Measurements from ENCODE around the gene CCDC177. TPM values are rescaled to one million over a fixed set of nuclear protein-coding genes. Genes with fewer than 3 reads are reported as not detected.
"Not testable (repeated sequence)": the region's sequence is repeated elsewhere in the genome, so short reads cannot be mapped to it uniquely, and the experiment has no call there.

Gene CCDC177
- total RNA-seq, 1 donor from 2014 or later = not detected

DNA sequence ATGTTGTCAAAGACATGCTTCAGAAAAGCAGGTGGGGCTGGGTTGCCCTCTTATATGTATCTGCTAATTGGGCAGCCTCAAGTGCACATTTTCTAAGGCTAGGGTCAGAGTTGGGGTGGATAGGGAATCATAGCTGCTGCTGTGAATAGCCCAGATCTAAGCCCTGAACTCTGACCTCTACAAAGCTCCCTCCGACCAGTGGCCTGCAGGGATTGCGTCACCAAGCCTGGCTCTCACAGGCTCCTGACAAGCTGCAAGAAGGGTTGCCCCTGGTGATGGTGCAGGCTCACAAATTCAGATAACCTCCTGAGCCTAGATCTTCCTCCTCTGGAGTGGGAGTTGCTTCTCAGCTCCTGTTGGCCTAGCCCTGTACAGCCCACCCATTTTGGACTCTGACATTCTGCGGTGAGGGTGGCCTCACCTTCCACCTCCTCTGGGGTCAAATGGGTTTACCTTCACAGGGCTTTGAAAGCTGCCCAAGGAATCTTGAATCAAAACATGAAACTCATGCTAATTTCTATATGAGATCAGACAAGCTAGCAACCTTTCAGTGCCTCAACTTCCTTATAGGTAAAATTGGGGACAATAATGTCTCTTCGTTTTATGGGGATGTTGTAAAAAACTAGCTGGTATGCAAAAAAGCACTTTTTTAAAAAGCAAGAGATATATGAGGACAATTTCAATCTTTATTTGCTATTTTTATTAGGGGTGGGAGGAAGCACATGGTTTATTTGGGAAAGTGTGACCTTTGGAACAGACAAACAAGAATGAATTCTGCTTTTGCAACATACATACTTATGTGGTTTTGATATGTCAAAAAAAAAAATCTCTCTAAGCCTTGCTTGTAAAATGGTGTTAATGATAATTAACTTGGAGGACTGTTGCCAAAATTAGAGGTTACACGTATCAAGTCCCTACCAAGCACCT is 31.9 kb upstream of the CCDC177 start:
- no peak for DNase-seq (ENCODE audit: low spot score)
- intact Hi-C loops (cut with DNase I) = no loop called here
- peak; percentile 19 for ATAC-seq

GRCh38 chr14:69605738-69606137 is 31.1 kb upstream of the CCDC177 start:
- intact Hi-C loops (cut with DNase I) = no loop called here
- ATAC-seq (no peak), DNase-seq (ENCODE audit: low spot score) (no peak)

DNA sequence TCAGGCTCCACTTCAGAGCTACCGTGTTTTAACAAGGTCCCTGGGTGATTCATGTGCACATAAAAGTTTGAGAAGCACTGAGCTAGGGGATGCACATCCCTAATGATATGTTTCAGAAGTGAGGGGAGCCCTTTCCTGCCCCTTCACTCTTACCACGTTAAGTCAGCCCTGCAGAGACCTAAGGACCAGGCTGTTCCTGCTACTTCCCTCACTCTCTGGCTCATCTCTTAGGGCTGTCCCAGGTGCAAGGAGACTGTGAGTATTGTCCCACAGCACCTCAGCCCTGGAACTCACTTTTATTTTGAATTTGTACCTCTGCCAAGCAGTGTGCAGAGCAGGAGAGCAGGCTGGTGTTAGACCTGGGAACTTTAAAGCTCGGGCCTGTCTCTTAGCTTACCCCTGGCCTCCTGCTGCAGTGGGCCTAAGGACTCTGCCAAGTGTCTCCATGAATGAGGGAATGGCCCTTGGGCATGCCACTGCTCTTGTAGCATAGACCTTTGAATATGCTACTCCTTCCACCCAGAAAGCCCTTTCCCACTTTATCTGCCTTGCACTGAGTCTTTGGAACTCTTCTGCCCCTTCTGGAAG is 25.7 kb upstream of the CCDC177 start:
- intact Hi-C loops (cut with DNase I) = loop anchor here (5.0 kb wide), 1 partner anchor 127 kb away; no protein-coding TSS in a partner anchor

DNA sequence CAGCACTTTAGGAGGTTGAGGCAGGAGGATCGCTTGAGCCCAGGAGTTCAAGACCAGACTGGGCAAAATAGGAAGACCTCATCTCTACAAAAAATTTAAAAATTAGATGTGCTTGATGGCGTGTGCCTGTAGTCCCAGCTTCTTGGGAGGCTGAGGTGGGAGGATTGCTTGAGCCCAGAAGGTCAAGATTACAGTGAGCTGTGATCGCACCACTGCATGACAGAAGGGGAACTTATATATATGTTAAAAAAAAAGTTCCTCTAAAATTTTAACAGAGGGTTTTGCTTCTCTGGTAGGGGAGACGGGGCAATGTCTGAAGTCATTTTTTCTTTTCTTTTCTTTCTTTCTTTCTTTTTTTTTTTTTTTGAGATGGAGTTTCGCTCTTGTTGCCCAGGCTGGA is 24.8 kb upstream of the CCDC177 start:
- intact Hi-C loops (cut with DNase I); DNase-seq (ENCODE audit: low spot score); ATAC-seq: not testable (repeated sequence)

More for the DNA sequence above, 25.7 kb upstream of the CCDC177 start:
- no peak for ATAC-seq
- no peak for DNase-seq (ENCODE audit: low spot score)

DNA sequence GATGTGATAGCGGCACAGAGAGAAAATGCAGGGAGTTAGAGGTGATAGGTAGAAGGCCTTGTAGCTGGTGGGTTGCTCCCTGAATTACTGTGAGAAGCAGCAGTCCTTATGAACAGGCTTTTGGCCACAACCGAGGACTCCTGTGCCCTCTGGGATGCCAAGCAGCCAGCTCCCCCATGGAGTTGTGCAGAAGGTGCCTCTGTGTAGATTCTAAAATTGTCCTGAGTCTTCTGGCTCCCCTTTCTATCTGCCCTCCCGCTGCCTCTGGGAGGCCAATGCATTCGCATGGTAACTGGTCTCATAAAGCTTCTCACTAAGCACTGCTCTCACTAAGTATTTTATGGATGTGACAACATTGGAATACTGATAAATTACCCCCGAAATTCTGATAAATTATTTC is 20.7 kb upstream of the CCDC177 start:
- ATAC-seq (no peak), DNase-seq (ENCODE audit: low spot score) (no peak)
- intact Hi-C loops (cut with DNase I) = no loop called here

GRCh38 chr14:69594846-69595245 is 20.2 kb upstream of the CCDC177 start:
- intact Hi-C loops (cut with DNase I) = no loop called here
- ATAC-seq (no peak), DNase-seq (ENCODE audit: low spot score) (no peak)

GRCh38 chr14:69593018-69593677 is 18.5 kb upstream of the CCDC177 start:
- ATAC-seq = peak; percentile 92
- intact Hi-C loops (cut with DNase I) = no loop called here
- peak; percentile 78 for DNase-seq (ENCODE audit: low spot score)

- intact Hi-C loops (cut with DNase I) = no loop called here
- ATAC-seq = no peak
- DNase-seq (ENCODE audit: low spot score) = no peak
Observed at GRCh38 chr14:69591317-69591716, 16.6 kb upstream of the CCDC177 start.

DNA sequence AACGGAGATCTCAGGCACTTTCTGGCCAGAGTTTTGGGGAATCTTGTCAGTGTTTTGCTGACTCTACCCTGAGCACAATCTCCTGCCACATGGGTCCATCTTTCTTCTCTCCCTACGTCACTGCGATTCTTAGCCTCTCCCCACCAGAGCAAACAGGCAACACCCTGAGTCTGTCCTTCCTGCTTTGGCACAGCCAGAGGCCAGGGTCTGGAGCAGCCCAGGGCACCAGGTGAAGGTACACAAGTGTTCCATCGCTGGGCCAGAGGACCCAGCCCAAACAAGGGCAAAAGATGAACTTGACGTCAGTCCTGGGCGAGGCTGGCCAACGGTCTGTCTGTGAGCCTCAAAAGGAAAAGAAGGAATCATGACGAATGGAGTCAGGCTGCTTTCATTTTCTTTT is 12.7 kb upstream of the CCDC177 start:
- DNase-seq (ENCODE audit: low spot score) (no peak), ATAC-seq (peak; percentile 74)
- intact Hi-C loops (cut with DNase I) = loop anchor here (5.0 kb wide), 1 partner anchor 140 kb away; no protein-coding TSS in a partner anchor

GRCh38 chr14:69586404-69586803 is 11.7 kb upstream of the CCDC177 start:
- intact Hi-C loops (cut with DNase I) = loop anchor here (5.0 kb wide), 1 partner anchor 141 kb away; no protein-coding TSS in a partner anchor
- ATAC-seq (peak; percentile 20), DNase-seq (ENCODE audit: low spot score) (no peak)

- DNase-seq (ENCODE audit: low spot score) = no peak
- intact Hi-C loops (cut with DNase I) = no loop called here
- no peak for ATAC-seq
Observed at GRCh38 chr14:69584389-69584788, 9.7 kb upstream of the CCDC177 start.

DNA sequence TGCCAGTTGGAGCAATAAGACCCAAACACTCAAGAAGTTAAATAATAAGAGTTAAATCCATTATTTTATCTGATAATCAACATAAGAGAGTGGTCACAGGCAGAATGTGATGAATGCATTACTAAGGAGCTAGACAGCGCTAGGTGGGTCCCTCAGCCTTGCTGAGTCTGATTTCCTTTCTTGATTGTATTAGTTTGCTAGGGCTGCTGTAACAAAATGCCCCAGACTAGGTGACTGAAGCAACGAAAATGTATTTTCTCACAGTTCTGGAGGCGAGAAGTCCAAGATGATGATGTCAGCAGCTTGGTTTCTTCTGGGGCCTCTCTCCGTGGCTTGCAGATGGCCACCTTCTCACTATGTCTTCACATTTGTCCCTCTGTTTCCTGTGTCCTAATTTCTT is 8.2 kb upstream of the CCDC177 start:
- intact Hi-C loops (cut with DNase I) = no loop called here
- ATAC-seq = no peak
- DNase-seq (ENCODE audit: low spot score) = no peak

DNA sequence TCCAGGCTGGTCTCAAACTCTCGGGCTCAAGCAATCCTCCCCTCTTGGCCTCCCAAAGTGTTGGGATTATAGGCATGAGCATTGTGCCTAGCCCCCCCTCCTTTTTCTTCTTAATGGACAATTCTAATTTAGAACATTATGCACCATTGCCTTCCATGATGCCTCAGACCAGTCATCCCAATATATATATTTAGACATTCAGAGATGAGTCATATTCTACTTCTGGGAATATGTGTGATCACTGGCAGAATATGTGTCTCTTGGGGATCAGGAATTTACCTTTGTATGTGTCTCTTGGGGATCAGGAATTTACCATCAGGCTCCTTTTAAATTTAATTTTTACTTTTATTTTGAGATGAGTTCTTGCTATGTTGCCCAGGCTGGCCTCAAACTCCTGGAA is 7.5 kb upstream of the CCDC177 start:
- ATAC-seq = no peak
- no peak for DNase-seq (ENCODE audit: low spot score)
- intact Hi-C loops (cut with DNase I) = no loop called here

GRCh38 chr14:69581316-69581935 is 6.8 kb upstream of the CCDC177 start:
- ATAC-seq (no peak), DNase-seq (ENCODE audit: low spot score) (no peak)
- intact Hi-C loops (cut with DNase I) = no loop called here

DNA sequence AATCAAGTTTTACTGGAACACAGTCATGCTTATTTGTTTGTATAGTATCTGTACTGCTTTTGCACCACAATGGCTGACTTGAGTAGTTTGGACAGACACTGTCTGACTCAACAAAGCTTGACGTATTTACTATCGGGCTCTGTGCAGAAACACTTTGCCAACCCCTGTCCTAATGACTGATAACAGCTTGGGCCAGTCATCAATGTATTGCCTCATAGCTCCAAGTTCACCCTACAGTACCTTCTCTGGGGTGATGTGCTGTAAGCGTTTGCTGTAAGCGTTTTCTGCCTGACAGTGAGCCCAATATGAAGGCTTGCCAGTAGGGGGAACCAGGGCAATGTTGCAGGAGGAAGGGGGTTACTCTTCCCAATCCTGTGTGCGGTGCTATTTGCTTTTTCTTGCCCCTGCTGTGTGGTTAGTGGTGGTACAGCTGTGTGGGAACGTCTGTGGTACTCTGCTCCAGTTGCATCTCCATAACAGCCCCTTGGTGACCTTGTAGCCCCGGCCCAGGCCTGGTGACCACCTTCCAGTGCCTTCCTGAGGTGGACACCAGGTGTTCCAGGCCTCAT is 5.4 kb upstream of the CCDC177 start:
- peak; percentile 50 for ATAC-seq
- no peak for DNase-seq (ENCODE audit: low spot score)
- intact Hi-C loops (cut with DNase I) = no loop called here

DNA sequence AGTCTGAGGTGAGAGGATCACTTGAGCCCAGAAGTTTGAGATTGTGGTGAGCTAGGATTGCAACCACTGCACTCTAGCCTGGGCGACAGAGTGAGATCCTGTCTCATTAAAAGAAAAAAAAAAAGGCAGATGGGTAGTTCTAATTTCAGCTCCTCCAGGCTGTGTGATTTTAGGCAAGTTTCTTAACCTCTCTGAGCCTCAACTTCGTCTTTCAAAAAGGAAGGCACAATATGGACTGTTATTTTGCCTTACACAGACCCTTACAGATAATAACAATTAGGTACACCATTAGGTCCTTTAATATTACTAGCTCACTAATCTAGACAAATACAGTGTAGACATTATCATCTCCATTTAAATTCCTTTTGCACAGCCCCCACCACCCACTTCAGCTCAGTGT is 4.8 kb upstream of the CCDC177 start:
- ATAC-seq (no peak), DNase-seq (ENCODE audit: low spot score) (no peak)
- intact Hi-C loops (cut with DNase I) = no loop called here

- intact Hi-C loops (cut with DNase I) = no loop called here
- ATAC-seq = no peak
Observed at GRCh38 chr14:69574954-69575295, 254 bp upstream of the CCDC177 start.

DNA sequence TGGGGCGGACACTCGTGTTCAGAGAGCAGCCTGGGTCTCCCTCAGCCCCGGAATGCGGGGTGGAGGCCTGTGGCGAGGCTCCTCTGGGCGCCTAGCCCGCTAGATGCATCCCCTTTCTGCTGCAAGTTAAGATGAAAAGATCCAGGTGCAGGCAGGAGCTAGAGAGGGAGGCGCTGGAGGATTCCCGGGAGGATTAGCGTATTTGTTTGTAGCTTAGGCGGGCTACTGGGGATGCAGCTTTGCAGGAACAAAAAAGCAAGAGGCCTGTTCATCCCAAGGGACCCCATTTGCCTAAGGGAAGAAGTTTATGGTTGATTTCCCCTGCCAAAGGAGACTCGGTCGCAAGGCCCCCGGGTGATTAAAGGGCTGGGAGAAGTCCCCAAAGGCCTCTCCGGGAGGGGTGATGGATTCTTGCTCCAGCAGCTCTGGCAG is 824 bp downstream of the CCDC177 start:
- DNase-seq (ENCODE audit: low spot score) = no peak
- no peak for ATAC-seq
- intact Hi-C loops (cut with DNase I) = no loop called here

More at GRCh38 chr14:69574954-69575295, 254 bp upstream of the CCDC177 start:
- no peak for DNase-seq (ENCODE audit: low spot score)

DNA sequence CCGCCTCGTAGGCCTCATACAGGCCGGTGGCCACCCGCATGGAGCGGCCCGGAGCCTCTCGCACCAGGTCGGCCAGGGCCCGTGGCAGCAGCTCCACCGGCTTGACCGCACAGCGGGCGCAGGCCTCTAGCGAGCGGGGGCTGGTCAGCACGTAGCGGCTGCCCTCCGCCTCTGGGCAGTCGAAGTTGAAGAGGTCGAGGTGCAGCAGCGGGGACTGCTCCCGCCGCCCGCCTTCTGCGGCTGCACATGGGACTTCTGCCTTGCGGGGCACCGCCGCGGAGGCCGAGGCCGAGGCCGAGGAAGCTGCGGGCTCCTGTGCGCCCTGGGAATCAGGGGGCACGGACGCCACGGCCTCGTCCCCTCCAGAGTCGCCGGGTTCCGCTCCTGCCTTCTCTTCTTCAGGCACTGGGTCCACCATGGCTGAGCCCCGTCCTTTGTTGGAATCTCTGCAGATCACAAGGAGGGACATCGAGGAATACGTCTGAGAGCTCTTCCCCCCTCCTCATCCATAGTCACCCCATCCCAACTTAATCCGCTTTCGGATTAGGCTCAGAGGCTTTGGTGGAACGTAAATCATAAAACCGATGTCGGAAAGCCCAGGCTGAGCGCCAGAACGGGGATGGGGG is 1.4 kb downstream of the CCDC177 start:
- ATAC-seq (no peak), DNase-seq (ENCODE audit: low spot score) (no peak)
- intact Hi-C loops (cut with DNase I) = no loop called here
